Gastrocnemius medialis (tissue), 4 donors: Measurements from ENCODE around the gene CFAP65. TPM values are rescaled to one million over a fixed set of nuclear protein-coding genes. Genes with fewer than 3 reads are reported as not detected.

Source experiments
- ATAC-seq, 2 donors: fragments of 150-250 bp; one replicate each; pipeline ENCODE4 v1.9.1; 2016
- DNase-seq, 2 donors: peaks; one replicate each; pipeline ENCODE4 v3.0.0-alpha.2; 2019
- H3K27ac ChIP-seq, 4 donors: fragments of 200-600 bp; sonication (generic); 1 replicate in 1 of 4; 2 replicates in 3 of 4; pipeline ENCODE4 v1.5.1; 2016 to 2018; ENCODE audit warnings: mild to moderate bottlenecking in 2 of 4, moderate library complexity in 1 of 4
- H3K27me3 ChIP-seq, 3 donors: fragments of 200-600 bp; sonication (generic) in 2 of 3; 1 replicate in 1 of 3; 2 replicates in 2 of 3; pipeline versions ENCODE4 v1.5.1 to v1.6.0; 2016 to 2019; ENCODE audit warnings: mild to moderate bottlenecking in 1 of 3, moderate library complexity in 1 of 3
- H3K36me3 ChIP-seq, 2 donors: fragments of 200-600 bp; sonication (generic) in 1 of 2; one replicate each; pipeline ENCODE4 v1.5.1; 2017 to 2018
- H3K4me1 ChIP-seq, 2 donors: fragments of 200-600 bp; sonication (generic) in 1 of 2; one replicate each; pipeline ENCODE4 v1.5.1; 2016 to 2017; ENCODE audit warnings: mild to moderate bottlenecking in 2 of 2
- H3K4me3 ChIP-seq, 4 donors: fragments of 200-600 bp; sonication (generic) in 3 of 4; 1 replicate in 1 of 4; 2 replicates in 3 of 4; pipeline ENCODE4 v1.5.1; 2016 to 2019; ENCODE audit warnings: mild to moderate bottlenecking in 2 of 4
- H3K9me3 ChIP-seq, 3 donors: fragments of 200-600 bp; sonication (generic) in 2 of 3; 1 replicate in 1 of 3; 2 replicates in 2 of 3; pipeline ENCODE4 v1.5.1; 2016 to 2019
- POLR2A ChIP-seq, 2 donors: fragments of 450-650 bp; IDR thresholded peaks; one replicate each; pipeline ENCODE4 v1.6.1; 2017; ENCODE audit warnings: antibody characterized with exemption in 2 of 2, mild to moderate bottlenecking in 2 of 2, moderate library complexity in 2 of 2
- in situ Hi-C, 4 donors: fragments of 200-750 bp; cut with MboI; loops; one replicate each; pipeline versions ENCODE4 v1.15.0 to v1.8.0; 2017; ENCODE audit warnings: low sequenced_read_pairs in 4 of 4
- intact Hi-C: fragments of 100-400 bp; cut with DNase I; formaldehyde crosslinking; loops from one replicate; pipeline ENCODE4 v1.15.1; 2023; ENCODE audit warnings: low total_unique reads
- total RNA-seq, 4 donors: library from RNA; depleted of rRNA; stranded (reverse); fragments of >200 nt; gene quantifications; one replicate each; pipeline versions ENCODE4 v1.1.0 to v1.2.3, GENCODE V29; 2016
- TF ChIP-seq, protein P1 (sequence below), 5 experiments: fragments of 450-650 bp in 3 of 5; fragments of 200-600 bp in 2 of 5; sonication (generic) in 2 of 5; IDR thresholded peaks in 4 of 5; conservative IDR thresholded peaks in 1 of 5; 1 replicate in 4 of 5; 2 replicates in 1 of 5; pipeline ENCODE4 v1.5.1; 2016 to 2019; ENCODE audit warnings: antibody characterized with exemption in 5 of 5, mild to moderate bottlenecking in 3 of 5, moderate library complexity in 3 of 5

The CFAP65 gene
- total RNA-seq, 4 donors from 2014 or later = 0.09 TPM; not detected in 3

DNA sequence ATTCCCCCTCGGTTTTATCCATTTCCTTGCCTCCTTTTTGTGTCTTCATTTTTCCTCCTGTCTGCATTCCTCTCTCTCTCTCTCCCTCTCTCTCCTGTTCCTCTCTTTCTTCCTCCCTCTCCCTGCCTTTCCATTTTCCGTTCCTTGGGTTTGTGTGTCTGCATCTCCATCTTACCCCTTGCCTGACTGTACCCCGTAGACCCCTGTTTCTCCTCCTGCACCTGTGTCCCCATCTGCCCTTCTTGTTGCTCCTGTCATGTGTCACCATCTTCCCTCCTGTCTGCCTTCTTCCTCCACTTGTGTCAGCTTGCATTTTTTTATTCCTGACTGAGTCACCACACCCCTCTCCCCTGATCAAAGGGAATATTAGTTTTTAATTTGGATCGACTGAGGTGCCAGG is 80.1 kb downstream of the CFAP65 start:
- TF ChIP-seq POLR2A (IDR thresholded peaks at IDR 0.05) = no peak
- TF ChIP-seq, protein P1, sequence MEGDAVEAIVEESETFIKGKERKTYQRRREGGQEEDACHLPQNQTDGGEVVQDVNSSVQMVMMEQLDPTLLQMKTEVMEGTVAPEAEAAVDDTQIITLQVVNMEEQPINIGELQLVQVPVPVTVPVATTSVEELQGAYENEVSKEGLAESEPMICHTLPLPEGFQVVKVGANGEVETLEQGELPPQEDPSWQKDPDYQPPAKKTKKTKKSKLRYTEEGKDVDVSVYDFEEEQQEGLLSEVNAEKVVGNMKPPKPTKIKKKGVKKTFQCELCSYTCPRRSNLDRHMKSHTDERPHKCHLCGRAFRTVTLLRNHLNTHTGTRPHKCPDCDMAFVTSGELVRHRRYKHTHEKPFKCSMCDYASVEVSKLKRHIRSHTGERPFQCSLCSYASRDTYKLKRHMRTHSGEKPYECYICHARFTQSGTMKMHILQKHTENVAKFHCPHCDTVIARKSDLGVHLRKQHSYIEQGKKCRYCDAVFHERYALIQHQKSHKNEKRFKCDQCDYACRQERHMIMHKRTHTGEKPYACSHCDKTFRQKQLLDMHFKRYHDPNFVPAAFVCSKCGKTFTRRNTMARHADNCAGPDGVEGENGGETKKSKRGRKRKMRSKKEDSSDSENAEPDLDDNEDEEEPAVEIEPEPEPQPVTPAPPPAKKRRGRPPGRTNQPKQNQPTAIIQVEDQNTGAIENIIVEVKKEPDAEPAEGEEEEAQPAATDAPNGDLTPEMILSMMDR (IDR thresholded peaks at IDR 0.05 in 4 of 5, conservative IDR thresholded peaks at IDR 0.05 in 1 of 5) = no peak
- H3K9me3 ChIP-seq = no peaks in the 10 kb centered on the region
- no peak for ATAC-seq
- H3K4me1 ChIP-seq = peaks cover 0 to 3% of the 10 kb centered on the region in 2 donors
- intact Hi-C loops = no loop called here
- H3K4me3 ChIP-seq = no peak overlapping the region
- H3K27me3 ChIP-seq = peaks cover 74 to 77% (median 77%) of the 10 kb centered on the region in 3 donors
- no peak for DNase-seq
- no peak overlapping the region for H3K27ac ChIP-seq
- H3K36me3 ChIP-seq = no peaks in the 10 kb centered on the region
- in situ Hi-C loops = no loop called here

DNA sequence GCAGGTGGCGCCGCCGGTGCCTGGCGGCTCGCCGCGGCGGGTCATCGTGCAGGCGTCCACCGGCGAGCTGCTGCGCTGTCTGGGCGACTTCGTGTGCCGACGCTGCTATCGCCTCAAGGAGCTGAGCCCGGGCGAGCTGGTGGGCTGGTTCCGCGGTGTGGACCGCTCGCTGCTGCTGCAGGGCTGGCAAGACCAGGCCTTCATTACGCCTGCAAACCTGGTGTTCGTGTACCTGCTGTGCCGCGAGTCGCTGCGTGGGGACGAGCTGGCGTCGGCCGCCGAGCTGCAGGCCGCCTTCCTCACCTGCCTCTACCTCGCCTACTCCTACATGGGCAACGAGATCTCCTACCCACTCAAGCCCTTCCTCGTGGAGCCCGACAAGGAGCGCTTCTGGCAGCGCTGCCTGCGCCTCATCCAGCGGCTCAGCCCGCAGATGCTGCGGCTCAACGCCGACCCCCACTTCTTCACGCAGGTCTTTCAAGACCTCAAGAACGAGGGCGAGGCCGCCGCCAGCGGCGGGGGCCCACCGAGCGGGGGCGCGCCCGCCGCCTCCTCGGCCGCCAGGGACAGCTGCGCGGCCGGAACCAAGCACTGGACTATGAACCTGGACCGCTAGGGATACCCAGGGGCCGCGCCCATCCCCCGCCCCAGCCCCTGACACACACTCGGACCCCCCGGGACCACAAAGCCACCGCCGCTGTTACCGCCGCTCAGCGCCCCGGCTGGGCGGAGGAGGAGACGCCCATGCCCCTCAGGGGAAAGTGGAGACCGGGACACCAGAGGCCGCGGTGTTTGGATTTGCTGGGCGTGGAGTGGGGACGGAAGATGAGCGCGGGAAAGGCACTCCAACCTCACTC is 80.8 kb downstream of the CFAP65 start:
- intact Hi-C loops (no loop called here), in situ Hi-C loops (no loop called here)
- Histone ChIP-seq H3K27ac (no peak overlapping the region), H3K4me1 (peaks cover 0 to 3% of the 10 kb centered on the region in 2 donors), H3K36me3 (no peaks in the 10 kb centered on the region), H3K9me3 (no peaks in the 10 kb centered on the region), H3K4me3 (no peak overlapping the region), H3K27me3 (peaks cover 72 to 73% (median 73%) of the 10 kb centered on the region in 3 donors)
- no peak for TF ChIP-seq POLR2A (IDR thresholded peaks at IDR 0.05)
- TF ChIP-seq, protein P1 (IDR thresholded peaks at IDR 0.05 in 4 of 5, conservative IDR thresholded peaks at IDR 0.05 in 1 of 5) = no peak
- ATAC-seq = no peak
- no peak for DNase-seq

DNA sequence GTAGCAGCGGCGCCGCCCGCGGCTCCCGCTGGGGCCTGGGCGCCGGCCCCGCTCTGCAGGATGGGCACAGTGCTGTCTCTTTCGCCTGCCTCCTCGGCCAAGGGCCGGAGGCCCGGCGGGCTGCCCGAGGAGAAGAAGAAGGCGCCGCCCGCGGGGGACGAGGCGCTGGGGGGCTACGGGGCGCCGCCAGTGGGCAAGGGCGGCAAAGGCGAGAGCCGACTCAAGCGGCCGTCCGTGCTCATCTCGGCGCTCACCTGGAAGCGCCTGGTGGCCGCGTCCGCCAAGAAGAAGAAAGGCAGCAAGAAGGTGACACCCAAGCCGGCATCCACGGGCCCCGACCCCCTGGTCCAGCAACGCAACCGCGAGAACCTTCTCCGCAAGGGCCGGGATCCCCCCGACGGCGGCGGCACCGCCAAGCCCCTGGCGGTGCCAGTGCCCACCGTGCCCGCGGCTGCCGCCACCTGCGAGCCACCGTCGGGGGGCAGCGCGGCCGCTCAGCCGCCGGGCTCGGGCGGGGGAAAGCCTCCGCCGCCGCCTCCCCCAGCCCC is 81.5 kb downstream of the CFAP65 start:
- in situ Hi-C loops (no loop called here), intact Hi-C loops (no loop called here)
- Histone ChIP-seq H3K27ac (no peak overlapping the region), H3K4me1 (peaks cover 0 to 3% of the 10 kb centered on the region in 2 donors), H3K9me3 (no peaks in the 10 kb centered on the region), H3K4me3 (peak overlapping the region; percentile 25 to 45 (median 33)), H3K27me3 (peaks cover 65 to 71% (median 66%) of the 10 kb centered on the region in 3 donors), H3K36me3 (no peaks in the 10 kb centered on the region)
- TF ChIP-seq, protein P1 (IDR thresholded peaks at IDR 0.05 in 4 of 5, conservative IDR thresholded peaks at IDR 0.05 in 1 of 5) = no peak
- no peak for TF ChIP-seq POLR2A (IDR thresholded peaks at IDR 0.05)
- no peak for ATAC-seq
- DNase-seq = no peak

DNA sequence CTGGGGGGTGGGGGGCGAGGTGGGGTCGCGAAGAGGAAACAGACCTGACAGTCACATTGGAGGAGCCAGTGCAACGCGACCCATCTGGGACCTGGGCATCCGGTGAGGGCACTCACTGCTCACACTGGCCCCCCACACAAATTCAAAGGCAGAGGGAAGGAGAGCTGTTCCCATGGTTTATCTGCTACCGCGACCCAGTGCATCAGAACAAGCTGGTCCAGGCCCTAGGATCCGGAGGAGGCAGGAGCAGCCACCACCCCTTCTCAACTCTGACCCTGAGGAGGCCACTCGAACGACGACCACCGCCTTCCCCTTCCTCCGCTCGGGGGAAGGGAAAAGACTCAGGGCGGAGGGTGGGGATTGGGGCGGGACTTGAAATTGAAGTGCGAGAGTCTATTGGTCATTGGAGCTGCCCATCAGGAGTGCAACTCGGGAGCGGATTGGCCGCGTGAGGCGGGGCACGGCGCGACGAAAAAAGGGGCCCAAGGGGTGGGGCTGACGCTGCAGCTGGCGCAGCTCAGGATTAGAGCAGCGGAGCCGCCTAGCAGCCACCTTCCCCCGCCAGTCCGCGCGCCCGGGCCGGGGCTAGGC is 82.1 kb downstream of the CFAP65 start, which contains the start of gene CDK5R2:
Gene CDK5R2 (plus strand): TSS at position 526 of the 591 bp plus-strand sequence. CDS start 155 bp downstream, outside the sequence.
- peaks cover 59 to 70% (median 60%) of the 10 kb centered on the region in 3 donors for H3K27me3 ChIP-seq
- TF ChIP-seq, protein P1 (IDR thresholded peaks at IDR 0.05 in 4 of 5, conservative IDR thresholded peaks at IDR 0.05 in 1 of 5) = no peak
- no peak for TF ChIP-seq POLR2A (IDR thresholded peaks at IDR 0.05)

More for the DNA sequence above, 82.1 kb downstream of the CFAP65 start, which contains the start of gene CDK5R2:
- Histone ChIP-seq H3K4me1 (peaks cover 0 to 3% of the 10 kb centered on the region in 2 donors), H3K27ac (no peak within 1 kb of the TSS), H3K4me3 (peak within 1 kb of the TSS; percentile 25 to 45 (median 33)), H3K36me3 (no peaks in the 10 kb centered on the region), H3K9me3 (no peaks in the 10 kb centered on the region)
- in situ Hi-C loops = no loop called here
- DNase-seq (peak; percentile 30 to 55), ATAC-seq (peak; percentile 67 to 81)
- intact Hi-C loops = no loop called here
